HG02798 (cell line): ENCODE results near the gene GRID1.
A peak's percentile ranks its signal among the peaks of the same experiment; 100 is the strongest.

Experiments used
- ATAC-seq: cut with Tn5 transposase; IDR thresholded peaks from one replicate; pipeline ENCODE4 v1.9.1; 2021; ENCODE audit warnings: mild to moderate bottlenecking; ENCODE audit not compliant: unreplicated experiment, poor library complexity

The GRID1 gene

DNA sequence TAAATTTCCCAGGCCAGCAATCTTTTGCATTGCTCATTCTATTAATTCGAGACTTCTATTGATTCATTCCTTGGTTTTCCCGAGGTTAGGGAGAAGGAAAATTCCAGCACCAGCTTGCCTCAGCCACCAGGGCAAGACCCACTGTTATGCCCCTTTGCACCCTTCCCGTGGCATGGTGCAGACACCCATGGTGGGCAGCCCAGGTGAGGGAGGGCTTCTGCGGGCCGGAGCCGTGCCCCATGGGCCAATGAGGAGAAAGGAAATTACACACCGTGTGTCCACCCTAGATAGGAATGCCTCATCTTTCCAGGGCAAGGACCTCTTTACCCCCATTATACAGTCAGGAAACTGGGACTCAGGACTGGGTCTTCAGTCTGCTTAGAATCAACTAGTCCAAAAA, 4.5 kb upstream of the GRID1 start:
- no peak for ATAC-seq

DNA sequence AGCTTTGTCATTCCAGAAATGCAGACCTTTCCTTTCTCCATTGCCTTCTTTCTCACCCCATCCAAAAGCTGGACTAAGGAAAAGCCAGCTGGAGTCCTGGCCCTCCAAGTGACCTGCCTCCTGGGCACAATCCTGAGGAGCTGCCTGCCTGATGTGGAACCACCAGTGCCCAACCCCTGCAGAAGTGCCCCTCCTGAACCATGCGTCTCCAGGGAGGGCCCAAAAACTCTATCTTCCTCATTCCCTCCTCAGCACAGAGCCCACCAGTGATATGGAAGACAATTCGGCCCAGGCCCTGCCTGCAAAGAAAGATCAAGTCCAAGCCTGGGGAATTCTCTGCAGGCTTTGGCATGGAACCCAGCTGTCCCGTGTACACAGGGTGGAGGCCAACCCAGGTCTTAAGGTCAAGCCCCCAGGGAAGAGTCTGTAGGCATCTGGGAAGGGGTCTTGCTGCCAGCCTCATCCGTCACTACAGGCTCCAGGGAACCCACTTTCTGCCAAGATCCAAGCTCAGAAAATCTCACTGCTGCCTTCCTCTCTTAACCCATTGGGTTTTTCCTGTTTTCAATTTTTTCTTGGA, 3.5 kb upstream of the GRID1 start:
- ATAC-seq = no peak

DNA sequence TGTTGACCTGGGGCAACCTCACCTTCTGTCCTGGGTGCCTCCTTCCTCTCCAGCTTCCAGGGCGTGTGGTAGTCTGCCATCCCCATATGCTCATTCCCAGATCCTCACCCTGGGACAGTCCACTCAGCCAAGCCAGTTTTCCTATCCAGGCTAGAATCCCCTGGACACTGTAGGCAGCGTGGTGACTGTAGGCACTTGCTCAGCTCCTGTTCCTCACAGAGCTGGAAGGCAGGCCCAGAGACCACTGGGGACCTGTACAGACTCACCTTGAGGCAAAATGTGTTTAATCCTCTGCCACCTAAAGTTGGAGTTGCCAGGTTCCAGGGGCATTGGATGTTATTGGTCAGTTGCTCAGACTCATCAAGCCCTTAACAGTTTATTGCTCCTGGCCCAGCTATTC, 2.4 kb upstream of the GRID1 start:
- ATAC-seq = no peak

DNA sequence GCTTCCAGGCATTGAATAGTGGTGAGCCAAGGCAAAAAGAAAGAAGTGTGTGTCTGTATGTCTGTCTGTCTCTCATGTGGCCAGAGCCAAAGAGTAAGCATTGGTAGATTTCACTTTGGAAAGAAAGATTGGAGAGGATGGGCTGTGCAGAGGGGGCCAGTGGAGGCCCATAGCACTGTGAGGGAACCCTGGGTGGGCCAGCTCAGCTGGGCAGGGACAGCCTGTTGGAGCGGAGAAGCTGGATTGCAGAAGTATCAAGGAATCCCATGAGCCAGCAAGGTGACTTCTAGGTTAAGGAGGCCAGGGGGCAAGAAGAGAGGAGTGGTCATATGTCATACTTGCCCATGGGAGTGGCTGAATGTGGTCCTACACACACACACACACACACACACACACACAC, 1.5 kb upstream of the GRID1 start:
- no peak for ATAC-seq

DNA sequence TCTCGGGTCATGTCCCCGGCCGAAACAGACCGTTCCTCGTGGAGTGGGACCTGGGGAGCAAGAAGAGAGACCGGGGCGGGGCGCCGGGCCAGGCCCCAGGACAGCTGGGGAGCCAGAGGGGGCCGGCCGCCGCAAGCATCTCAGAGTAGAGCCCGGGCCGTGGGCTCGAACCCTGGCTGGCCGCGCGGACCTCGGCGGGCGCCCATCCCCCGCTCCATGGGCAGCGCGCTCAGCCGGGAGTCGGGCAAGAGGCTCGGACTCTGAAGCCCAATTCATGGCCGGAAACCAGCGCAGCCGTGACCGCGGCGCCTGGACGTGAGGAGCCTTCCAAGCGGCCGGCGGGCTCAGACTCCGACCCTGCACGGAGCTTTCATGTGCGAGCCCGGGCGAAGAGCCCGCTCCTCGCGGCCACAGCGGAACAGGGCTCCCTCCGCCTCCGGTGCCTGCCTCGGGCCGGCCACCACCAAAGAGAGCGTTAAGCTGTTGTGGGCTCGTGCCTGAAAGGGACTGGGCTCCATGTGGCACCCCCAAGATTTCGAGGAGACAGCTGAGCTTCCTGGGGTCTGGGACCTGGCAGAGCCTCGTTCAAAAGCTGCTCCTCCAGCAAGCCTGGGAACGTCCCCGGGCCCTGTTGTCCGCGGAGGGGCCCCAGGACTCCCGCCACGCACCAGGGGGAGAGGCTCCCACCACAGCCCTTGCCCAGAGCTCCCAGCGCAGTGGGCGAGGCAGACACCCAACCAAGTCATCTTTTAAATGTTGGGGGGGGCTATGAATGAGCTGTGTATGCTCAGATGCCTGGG, 757 bp upstream of the GRID1 start:
- no peak for ATAC-seq

DNA sequence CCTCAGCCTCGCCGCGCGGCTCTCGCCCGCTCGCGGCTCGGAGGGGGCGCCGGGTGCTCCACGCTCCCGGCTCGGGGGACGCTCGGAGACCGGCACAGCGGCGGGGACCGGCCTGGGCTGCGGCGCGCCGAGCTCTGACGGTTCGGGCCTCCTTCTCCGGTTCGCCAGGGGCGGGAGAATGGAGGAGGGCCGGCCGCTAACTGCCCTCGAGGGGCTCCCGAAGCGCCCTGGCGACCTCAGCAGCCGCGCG, 232 bp upstream of the GRID1 start:
- ATAC-seq = peak; percentile 37

DNA sequence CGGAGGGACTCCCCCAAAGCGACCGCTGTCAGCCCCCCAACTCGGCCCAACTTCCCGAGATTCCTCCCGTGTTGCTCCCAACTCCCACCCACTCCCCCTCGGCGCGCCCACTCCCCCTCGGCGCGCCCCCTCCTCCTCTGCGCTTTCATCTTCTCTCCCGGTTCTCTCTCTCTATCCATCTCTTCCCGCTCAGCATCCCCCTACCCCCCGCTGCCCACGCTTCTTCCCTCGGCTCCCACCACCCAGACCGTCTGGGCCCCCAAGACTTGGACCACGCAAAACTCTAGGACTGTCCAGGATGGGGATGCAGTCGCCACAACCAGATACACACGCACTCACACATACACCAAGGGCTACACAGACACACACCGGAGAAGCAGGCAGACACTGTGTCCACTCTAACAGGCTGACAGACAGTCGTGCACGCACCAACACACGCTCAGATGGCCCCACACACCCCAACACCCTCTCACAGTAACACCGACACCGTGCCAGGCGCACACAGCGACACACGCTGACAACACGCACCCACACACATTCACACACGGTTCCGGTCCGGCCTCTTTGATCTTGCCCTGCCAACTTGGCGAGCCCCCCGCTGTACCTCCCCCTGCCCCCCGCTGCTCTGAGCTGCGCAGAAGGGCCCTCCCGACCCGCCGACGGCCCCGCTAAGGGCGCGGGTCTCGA, 1.1 kb downstream of the GRID1 start:
- no peak for ATAC-seq

DNA sequence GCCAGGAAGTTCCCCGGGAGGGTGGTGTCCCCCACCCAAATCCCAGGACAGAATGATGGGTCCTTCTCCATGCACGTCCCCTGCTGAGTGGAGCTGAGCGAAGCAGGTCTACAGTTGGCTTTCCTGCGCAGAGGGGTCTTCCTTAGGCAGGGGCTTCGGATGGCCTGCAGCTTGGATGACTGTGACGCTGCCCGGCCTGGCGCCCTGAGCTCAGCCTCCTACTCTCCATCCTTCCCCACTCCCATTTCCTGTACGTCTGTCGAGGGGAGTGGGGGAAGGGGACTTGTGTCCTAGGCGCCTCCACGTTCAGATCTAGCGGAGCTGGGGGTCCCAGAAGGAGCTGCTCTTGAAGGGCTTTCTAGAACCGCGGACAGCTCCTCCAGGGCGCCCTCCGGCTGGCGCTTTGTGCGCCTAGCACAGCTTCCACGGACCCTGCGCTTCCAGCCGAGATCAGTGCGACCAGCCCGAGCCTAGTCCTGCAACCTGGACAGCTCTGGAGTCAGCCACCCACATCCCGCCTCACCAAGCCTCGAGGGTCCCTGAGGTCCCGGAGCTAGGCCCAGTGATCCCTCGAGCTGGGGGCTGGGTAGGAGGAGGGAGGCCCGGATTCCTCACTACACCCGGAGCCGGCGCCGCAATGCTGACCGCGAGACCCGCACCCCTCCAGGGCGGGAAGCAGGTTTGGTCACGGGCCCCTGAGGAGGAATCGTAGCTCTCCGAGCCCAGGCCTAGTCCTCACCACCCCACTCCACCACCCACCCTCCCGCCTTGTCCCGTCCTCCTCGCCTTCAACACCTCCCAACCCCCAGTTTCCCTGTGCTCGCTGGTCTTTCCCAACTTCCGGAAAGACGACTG, 1.9 kb downstream of the GRID1 start:
- no peak for ATAC-seq

DNA sequence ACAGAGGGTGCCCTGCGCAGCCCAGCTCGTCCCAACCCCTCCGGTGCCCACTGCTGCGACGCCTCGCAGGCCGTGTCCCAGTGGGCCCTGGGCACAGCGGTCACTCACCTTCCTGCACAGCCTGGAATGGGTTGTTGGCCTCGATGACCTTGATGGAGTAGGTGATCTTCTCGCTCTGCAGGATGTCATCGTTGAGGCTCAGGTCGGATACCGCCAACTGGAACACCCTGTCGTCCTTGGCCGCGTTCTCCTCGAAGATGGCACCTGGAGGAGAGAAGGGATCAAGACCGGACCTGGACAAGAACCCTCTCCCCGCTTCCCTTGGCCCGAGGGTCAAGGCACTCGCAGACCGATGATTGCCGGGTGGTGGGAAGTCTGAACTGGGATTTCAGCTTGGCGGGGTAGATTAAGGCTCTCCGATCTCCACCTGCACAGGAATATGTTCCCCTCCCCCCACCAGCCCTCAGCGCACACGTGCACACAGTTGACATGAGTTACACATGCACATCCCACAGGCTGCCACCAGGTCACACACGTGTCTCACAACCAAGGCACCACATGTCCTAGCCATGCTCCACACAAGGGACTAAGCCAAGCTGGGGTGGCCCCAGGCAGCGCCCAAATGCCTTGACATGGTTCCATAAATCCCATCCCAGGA, 2.6 kb downstream of the GRID1 start:
- no peak for ATAC-seq

DNA sequence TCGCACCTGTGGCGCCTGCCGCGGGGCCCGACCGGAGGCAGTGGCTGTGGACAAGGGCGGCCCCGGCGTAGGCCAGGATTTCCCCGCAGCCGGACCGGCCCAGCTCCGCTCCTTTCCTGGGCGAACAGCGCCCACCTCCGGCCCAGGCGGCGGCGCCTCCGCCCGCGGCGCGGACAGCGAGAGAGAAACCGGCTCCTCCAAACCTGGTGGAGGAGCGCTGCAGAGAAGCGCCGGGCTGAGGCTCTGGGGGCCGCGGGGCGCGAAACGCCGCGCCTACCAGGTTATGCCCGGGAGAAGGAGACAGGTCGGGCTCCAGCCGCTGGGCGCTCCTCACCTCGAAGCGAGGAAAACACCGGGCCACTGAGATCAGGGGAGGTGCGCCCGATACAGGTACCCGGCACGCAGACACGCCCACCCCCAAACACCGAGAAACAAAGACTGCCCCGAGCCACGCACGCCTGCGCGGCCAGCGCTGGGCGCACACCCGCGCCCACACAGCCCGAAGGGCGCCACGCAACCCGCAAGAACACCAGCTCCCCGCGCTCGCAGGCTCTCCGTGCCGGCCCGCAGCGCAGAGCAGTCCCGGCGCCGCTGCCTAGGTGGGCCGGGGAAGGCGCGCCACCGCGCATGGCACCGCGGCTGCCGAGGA, 3.3 kb downstream of the GRID1 start:
- peak; percentile 52 for ATAC-seq

DNA sequence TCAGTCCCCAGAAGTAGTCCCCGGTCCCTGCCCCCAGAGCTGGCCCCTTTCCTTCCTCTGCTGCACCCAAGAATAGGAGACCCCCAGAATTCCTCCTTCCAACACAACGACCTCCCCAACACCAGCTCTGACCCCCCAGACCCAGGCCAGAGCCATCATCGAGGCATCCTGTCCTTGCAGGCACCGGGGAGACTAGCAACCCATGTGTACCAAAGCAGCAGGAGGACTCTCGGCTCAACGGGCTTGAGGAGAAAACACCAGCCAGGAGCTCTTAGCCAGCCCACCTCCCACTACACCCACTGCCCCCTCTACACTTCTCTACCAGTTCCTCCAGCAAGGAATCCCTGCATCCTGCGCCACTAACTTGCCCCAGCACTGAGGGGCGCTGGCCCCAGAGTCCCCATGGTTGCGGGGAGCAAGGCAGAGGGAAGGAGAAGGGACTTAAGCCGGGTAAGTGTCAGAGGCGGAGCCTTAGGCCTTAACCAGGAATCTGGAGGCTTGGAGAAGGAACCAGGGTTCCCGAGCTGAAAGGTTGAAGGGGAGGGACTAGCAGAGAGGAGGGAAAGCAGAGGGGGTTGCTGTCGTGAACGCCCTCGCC, 3.9 kb downstream of the GRID1 start:
- ATAC-seq = no peak

DNA sequence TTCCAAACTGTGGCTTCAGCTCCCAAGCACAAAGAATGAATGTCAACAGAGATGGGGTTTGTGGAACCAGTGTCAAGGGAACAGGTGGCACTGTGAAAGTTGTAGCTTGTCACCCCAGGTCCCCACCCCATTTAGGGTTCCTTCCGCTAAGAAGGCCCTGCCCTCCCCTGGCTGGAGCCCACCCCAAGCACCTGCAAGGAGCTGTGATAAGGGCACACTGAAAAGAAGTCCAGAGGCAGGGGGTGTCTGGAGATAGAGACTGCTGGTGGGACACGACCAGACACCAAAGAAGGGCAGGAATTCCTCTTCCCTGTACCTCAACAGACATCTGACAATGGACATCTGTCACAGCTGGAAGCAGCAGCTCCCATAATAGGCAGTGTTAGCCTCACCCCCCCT, 4.5 kb downstream of the GRID1 start:
- ATAC-seq = no peak

DNA sequence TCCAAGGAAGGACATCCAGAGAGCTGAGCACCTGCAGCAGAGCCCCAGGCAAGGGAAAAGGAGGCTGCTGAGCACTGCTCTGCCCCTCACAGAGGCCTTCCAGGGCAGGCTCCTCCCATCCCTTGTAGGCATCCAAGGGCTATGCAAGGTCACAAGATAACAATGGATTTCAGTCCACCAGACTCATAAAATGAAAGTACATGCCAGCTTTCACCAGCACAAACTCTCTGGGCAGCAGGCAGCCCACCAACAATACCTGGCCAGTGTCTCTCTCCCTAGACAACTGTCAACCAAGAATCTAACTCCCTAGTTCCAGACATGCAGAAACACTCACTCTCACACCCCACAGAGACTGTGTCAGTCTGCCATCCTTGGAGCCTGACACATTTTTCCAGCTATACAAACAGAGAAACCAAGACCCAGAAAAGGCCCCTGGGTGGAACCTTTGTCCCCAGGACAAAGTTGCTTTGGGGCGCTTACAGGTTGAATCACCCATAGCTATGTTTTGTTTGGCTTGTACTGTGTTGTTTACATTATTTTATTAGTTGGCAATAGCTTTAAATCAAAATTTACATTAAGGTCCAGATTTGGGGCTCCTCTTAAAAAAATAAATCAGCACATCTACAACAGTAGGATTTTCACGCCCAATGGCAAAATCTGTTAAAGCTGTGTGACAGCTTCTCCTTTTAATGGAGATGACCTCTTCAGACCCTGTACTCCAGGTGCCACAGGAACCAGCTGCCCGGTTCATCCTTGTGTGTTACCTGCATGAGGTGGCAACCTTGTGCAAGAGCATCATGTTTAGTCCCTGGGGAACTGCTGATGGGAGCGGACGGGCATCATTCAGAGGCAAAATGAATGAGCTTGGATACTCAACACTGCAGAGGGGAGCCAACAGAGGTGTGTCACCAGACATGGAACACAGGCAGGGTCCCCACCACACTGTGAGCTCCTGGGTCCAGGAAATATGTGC, 5.2 kb downstream of the GRID1 start:
- no peak for ATAC-seq

DNA sequence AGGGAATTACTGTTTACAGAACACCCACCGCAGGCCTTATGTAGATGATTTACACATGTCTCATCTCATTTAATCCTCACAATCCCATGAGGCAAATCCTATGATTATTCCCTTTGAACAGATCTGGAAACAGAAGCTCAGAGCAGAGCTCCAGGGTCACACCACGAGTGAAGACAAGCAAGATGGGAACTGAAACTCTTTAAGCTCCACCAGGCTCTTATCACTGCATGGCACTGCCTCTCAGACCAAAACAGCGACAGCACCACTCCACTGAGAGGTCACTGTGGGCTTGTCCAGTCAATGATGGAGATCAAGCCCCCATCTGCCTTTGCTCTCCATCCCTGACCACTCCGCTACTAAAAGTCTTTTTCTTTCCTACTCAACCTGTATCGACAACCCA, 5.9 kb downstream of the GRID1 start:
- ATAC-seq = no peak

DNA sequence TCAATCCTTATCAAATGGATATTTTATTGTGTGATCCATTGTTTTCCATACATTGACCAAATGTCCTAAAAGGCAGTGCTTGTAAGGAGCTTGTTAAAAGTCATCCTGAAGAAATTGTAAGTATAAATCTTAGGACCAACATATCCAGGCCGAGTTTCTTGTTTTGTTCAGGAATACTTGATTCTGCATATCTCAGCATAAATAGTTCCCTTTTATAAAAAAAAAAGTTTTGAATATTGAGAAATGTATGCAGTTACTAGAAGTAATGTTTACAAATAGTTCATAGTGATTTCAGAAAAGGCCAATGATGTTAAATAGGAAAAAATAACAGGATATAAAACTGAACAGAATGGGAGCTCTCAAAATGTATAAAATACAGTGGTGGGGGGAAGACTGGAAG, 6.6 kb downstream of the GRID1 start:
- no peak for ATAC-seq

DNA sequence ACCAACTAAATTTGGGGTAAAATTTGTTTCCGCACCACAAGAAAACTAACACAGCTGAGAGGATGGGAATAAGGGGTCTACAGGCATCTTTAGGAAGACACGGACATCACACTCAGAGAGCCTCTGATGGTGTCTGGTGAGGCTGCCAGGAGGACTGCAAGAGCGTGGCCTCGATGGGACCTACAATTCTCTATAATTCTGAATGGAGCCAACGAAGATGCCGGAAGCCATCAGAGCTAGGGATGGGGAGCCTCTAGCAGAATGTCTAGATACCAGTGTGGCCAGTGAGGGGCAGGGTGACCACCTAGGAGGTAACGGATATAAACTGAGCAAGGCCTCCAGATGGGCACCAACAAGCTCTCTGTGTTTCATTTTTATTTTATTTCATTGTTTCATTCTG, 7.5 kb downstream of the GRID1 start:
- no peak for ATAC-seq

DNA sequence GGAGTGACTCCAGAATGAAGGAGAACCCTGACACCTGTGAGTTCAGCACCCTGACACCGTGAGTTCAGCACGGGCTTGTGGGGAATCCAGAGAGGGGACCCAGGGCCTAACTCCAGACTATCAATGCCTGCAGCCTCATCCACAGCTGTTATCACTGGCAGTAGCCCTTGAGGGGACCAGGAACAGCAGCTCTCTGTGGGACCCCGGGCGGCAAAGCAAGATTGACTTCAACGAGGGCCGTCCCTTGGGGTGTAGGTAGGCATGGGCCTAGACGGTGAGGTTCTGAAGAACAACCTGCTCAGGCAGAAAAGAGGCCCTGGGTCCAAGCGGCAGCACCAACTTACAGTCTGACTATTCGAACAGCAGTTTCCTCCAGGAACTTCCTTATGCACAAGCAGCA, 8.9 kb downstream of the GRID1 start:
- ATAC-seq = no peak

DNA sequence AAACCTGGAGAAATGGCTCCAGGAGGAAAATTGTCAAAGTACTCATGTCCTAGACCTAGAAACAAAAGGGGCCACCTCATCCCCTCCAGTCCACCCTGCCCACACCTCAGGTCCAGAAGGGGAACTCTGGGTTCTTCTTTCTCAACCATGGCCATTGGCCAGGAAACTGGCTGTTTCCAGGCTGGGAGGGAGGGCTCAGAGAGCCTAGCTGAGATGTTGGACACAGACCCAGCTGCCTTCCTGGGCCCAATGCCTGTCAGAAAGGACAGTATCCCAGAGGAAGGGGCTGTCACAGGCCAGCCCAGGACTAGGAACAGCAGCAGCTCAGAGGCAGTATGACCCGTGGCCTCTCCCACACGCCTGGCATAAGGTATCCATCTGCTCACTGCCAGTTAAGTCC, 9.6 kb downstream of the GRID1 start:
- no peak for ATAC-seq

DNA sequence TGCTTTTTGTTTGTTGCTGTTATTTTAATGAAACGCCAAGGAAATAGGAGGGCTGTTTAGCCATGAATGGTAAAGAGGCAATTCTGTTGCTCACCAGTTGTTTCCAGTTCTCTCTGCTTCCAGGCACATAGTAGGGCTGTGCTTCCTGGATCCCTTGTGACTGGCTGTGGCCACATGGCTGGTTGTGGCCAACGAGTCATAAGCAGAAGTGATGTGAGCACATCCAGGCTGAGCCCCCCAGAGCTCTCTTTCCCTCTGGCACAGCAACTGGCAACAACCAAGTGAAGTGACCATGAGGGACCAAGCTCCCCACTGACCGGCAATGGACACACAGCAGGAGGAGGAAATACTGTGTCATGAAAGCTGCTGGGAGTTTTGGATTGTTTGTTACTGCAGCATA, 10.3 kb downstream of the GRID1 start:
- ATAC-seq = no peak
